Astrocyte of the cerebellum (primary cell): ENCODE data around the gene ISCU.

ENCODE experiments used
- DNase-seq: peaks from one replicate; pipeline ENCODE4 v3.0.0-alpha.2; 2011; ENCODE audit warnings: low read depth
- H3K4me3 ChIP-seq: 2 replicates; pipeline ENCODE4 v1.5.1; 2011; ENCODE audit warnings: mild to moderate bottlenecking, low read depth, low read length, moderate library complexity
- CTCF ChIP-seq: IDR thresholded peaks from 2 replicates; pipeline ENCODE4 v1.5.1; 2012; ENCODE audit warnings: low read length, low read depth, moderate library complexity, mild to moderate bottlenecking; ENCODE audit errors: missing control alignments
- in situ Hi-C: cut with HindIII; loops from 2 replicates; pipeline ENCODE4 v1.10.0; 2017; ENCODE audit warnings: low sequenced_read_pairs

The ISCU gene

GRCh38 chr12:108597559-108598471 is 35.4 kb downstream of the ISCU start, which contains the start of gene TMEM119:
TMEM119 (minus strand) TSS chr12:108598084; CDS start chr12:108592383, 5,701 bp downstream.
- no peak for TF ChIP-seq CTCF
- peak within 1 kb of the TSS; percentile 34 for H3K4me3 ChIP-seq
- DNase-seq: no peak
- in situ Hi-C loops: no loop called here

- no peak for TF ChIP-seq CTCF
- H3K4me3 ChIP-seq: no peak overlapping the region
- no peak for DNase-seq
- in situ Hi-C loops: no loop called here
Observed at GRCh38 chr12:108598553-108599250, 36.3 kb downstream of the ISCU start.

GRCh38 chr12:108599541-108599940 is 37.1 kb downstream of the ISCU start:
- H3K4me3 ChIP-seq: no peak overlapping the region
- in situ Hi-C loops: no loop called here
- no peak for TF ChIP-seq CTCF
- no peak for DNase-seq

GRCh38 chr12:108599948-108600701 is 37.7 kb downstream of the ISCU start:
- in situ Hi-C loops: no loop called here
- DNase-seq: no peak
- TF ChIP-seq CTCF: no peak
- no peak overlapping the region for H3K4me3 ChIP-seq

- no peak for TF ChIP-seq CTCF
- no peak for DNase-seq
- no peak overlapping the region for H3K4me3 ChIP-seq
- in situ Hi-C loops: no loop called here
Observed at GRCh38 chr12:108600702-108601007, 38.3 kb downstream of the ISCU start.

GRCh38 chr12:108602209-108602705 is 39.9 kb downstream of the ISCU start:
- H3K4me3 ChIP-seq: no peak overlapping the region
- DNase-seq: no peak
- no peak for TF ChIP-seq CTCF
- in situ Hi-C loops: no loop called here
